Measurements from ENCODE around the gene EHD4.

The EHD4 gene

GRCh38 chr15:41940441-41940857, 31.9 kb downstream of the EHD4 start:
- no peak overlapping the region for H3K27ac ChIP-seq
- TF ChIP-seq, protein P1, sequence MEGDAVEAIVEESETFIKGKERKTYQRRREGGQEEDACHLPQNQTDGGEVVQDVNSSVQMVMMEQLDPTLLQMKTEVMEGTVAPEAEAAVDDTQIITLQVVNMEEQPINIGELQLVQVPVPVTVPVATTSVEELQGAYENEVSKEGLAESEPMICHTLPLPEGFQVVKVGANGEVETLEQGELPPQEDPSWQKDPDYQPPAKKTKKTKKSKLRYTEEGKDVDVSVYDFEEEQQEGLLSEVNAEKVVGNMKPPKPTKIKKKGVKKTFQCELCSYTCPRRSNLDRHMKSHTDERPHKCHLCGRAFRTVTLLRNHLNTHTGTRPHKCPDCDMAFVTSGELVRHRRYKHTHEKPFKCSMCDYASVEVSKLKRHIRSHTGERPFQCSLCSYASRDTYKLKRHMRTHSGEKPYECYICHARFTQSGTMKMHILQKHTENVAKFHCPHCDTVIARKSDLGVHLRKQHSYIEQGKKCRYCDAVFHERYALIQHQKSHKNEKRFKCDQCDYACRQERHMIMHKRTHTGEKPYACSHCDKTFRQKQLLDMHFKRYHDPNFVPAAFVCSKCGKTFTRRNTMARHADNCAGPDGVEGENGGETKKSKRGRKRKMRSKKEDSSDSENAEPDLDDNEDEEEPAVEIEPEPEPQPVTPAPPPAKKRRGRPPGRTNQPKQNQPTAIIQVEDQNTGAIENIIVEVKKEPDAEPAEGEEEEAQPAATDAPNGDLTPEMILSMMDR (conservative IDR thresholded peaks at IDR 0.05), result no peak
- TF ChIP-seq ZFX (IDR thresholded peaks at IDR 0.05), result no peak

DNA sequence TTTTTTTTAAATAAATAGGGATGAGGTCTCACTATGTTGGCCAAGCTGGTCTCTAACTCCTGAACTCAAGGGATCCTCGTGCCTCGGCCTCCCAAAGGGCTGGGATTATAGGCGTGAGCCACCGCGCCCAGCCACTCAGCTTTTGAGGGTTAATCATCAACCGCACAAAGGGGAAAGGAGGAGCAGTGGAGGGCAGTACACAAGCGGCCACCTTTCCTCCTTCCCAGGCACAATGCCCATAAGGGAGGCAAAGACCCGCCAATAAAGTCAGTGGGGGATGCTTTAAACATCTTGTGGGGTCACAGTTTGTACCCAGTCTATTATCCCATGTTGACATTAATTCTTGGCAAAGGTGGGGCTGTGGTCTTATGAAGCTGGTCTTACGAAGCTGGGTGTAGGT, 32.4 kb downstream of the EHD4 start:
- no peak overlapping the region for H3K27ac ChIP-seq
- TF ChIP-seq, protein P1 (conservative IDR thresholded peaks at IDR 0.05), result no peak
- TF ChIP-seq ZFX (IDR thresholded peaks at IDR 0.05), result no peak

GRCh38 chr15:41937568-41937923, 34.8 kb downstream of the EHD4 start:
- no peak overlapping the region for H3K27ac ChIP-seq
- TF ChIP-seq, protein P1 (conservative IDR thresholded peaks at IDR 0.05), result no peak
- no peak for TF ChIP-seq ZFX (IDR thresholded peaks at IDR 0.05)

DNA sequence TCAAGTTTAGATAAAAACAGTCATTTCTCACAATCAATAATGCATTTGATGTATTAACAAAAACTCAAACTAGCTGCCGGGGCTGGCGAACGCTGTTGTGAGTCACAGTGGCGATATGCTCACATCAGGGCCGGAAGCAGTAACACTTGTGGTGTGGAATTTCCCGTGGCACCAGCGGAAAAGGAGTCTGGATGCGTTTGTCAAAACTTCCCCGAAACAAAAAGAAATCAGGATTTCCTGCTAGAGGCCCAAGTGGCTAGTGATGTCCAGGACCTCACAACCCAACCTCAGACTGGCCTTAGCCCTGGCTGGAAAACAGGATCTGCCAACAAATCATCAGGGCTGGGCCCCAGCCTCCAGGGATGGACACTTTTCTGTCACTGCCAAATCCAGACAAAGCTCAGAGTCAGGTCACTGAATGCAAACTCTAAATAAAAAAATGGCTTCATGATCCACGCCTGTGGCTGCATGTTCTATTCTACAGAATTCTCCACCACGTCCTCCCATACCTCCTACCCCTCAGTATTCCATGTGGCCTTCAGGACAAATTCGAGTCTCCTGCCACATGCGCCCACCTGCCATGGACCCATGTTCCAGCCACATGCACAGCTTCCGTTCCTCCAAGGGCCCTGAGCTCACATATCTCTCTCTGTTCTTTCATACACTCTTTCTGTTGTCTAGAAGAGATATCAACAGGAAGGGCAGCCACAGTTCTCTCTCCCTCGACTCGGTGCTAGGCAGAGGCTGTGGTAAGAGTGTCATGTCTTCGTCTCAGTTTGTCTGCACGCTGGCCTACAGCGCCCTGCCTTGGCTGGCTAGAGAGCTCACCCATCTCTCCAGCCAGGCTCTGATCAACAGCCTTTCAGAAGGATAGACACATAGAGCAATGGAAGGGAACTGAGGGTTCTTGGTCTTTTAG, 35.4 kb downstream of the EHD4 start:
- no peak overlapping the region for H3K27ac ChIP-seq
- no peak for TF ChIP-seq ZFX (IDR thresholded peaks at IDR 0.05)
- TF ChIP-seq, protein P1 (conservative IDR thresholded peaks at IDR 0.05), result no peak

DNA sequence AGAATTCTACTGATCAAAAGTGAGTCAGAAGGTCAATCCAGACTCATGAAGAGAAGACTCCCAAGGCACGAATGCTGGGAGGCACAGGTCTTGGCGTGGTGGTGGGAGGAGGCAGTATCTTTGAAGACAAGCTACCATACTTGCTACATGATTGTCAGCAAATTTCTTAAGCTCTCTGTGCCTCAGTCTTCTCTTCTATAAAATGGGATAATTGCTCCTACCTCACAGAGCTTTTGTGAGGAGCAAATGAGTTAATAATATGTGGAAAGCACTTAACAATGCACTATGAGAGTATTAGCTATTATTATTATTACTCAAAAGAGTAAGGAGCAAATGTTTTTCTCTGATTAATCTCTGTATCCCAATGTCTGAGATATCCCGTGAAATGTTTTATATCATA, 36.2 kb downstream of the EHD4 start:
- H3K27ac ChIP-seq, result no peak overlapping the region
- TF ChIP-seq, protein P1 (conservative IDR thresholded peaks at IDR 0.05), result no peak
- no peak for TF ChIP-seq ZFX (IDR thresholded peaks at IDR 0.05)

- no peak for TF ChIP-seq ZFX (IDR thresholded peaks at IDR 0.05)
- TF ChIP-seq, protein P1 (conservative IDR thresholded peaks at IDR 0.05), result no peak
- no peak overlapping the region for H3K27ac ChIP-seq
Observed at GRCh38 chr15:41935566-41936020, 36.8 kb downstream of the EHD4 start.

- H3K27ac ChIP-seq, result no peak overlapping the region
- TF ChIP-seq ZFX (IDR thresholded peaks at IDR 0.05), result no peak
- TF ChIP-seq, protein P1 (conservative IDR thresholded peaks at IDR 0.05), result no peak
Observed at GRCh38 chr15:41934843-41935242, 37.5 kb downstream of the EHD4 start.
